ENCODE results near the gene PLB1.

Gene PLB1

DNA sequence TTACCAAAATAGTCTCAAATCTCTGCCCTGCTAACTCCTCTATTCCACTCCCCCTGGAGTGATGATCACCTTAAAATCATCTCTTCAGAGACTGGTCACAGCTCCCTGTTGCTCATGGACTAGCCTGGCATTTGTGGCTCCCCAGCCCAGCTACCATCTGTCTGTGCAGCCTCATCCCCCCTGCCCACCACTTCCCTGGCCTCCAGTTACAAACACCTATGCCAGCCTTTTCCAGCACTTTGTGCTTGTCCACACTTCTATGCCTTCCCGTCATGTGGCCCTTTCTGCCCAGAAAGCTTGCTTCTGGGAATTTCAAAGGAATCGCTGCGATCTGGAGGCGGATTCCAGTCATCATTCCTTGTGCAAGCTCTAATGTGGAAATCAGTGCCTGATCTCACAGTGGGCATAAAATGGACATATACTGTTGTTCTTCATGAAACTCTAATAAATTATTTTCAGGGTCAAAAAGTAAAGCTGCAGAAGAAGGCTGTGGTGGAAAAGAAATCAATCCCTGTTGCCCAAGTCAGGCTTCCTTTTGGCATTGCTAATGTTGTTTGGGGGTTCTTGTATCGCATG, 19.4 kb downstream of the PLB1 start:
- DNase-seq (ENCODE audit: low read depth) = no peak
- TF ChIP-seq CTCF (conservative IDR thresholded peaks at IDR 0.05; ENCODE audit: control insufficient read depth, insufficient read depth, low read depth, low read length) = no peak
- H3K4me3 ChIP-seq (ENCODE audit: control insufficient read depth, low read depth, low read length) = no peak overlapping the region

DNA sequence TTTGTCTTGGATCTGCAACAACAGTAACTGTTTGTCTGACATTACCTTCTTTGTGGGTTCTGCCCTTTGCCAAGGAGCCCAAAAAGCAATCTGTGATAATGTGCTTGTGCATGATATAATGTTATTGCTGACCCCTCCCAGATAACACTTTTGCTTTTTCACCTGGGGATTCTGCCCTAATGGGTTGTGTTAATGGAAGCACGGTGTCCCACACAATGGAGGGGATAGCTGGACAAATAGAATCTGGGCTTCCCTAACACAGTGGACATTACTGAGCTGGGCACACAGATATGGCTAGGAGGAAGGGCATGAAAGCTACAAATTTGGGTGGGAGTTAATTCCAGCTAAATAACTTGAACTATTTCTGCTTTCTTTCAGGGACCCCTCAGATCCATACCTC, 20.6 kb downstream of the PLB1 start:
- H3K4me3 ChIP-seq (ENCODE audit: control insufficient read depth, low read depth, low read length) = no peak overlapping the region
- no peak for TF ChIP-seq CTCF (conservative IDR thresholded peaks at IDR 0.05; ENCODE audit: control insufficient read depth, insufficient read depth, low read depth, low read length)
- no peak for DNase-seq (ENCODE audit: low read depth)

- no peak for TF ChIP-seq CTCF (conservative IDR thresholded peaks at IDR 0.05; ENCODE audit: control insufficient read depth, insufficient read depth, low read depth, low read length)
- DNase-seq (ENCODE audit: low read depth) = no peak
- no peak overlapping the region for H3K4me3 ChIP-seq (ENCODE audit: control insufficient read depth, low read depth, low read length)
These were observed 21.1 kb downstream of the PLB1 start for GRCh38 chr2:28516950-28517349.

- TF ChIP-seq CTCF (conservative IDR thresholded peaks at IDR 0.05; ENCODE audit: control insufficient read depth, insufficient read depth, low read depth, low read length) = no peak
- no peak overlapping the region for H3K4me3 ChIP-seq (ENCODE audit: control insufficient read depth, low read depth, low read length)
- DNase-seq (ENCODE audit: low read depth) = no peak
These were observed 25.8 kb downstream of the PLB1 start for GRCh38 chr2:28521663-28522062.

DNA sequence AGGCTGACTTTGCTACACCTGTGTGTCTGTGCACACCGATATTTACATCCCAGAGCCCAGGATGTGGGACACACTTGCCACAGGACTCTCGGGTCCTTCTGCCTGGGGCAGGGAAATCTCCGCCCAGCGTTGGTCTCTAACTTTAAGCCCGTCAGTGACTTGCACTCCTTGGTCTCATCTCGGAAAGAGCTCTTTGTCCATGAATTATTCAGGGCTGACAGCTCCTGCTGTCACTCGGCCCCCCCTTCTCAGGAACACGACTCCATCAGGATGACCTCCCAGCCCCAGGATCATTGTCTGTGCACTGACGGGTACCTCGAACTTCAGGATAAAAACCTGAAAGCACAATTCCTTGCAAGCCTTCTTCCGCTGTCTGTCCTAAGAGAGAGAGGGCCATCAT, 26.6 kb downstream of the PLB1 start:
- no peak for TF ChIP-seq CTCF (conservative IDR thresholded peaks at IDR 0.05; ENCODE audit: control insufficient read depth, insufficient read depth, low read depth, low read length)
- no peak overlapping the region for H3K4me3 ChIP-seq (ENCODE audit: control insufficient read depth, low read depth, low read length)
- DNase-seq (ENCODE audit: low read depth) = no peak

DNA sequence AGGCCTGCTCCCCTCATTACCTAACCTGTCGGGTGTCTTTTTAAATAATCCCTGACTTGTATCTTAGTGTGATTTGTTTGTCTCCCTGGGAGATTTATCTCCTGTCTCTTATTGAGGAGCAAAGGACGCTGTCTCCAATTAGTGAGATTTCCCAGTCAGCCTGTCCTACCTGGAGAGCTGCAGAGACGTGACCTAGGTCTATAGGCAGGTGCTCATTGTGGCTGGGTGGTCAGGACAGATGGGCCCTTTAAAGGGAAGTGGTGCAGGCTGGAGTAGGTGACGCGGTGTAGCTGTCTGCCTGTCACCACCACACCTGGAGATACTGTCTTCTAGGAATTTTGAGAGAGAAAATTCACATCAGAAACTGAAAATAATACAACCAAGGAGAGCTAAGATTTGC, 28.0 kb downstream of the PLB1 start:
- no peak overlapping the region for H3K4me3 ChIP-seq (ENCODE audit: control insufficient read depth, low read depth, low read length)
- no peak for TF ChIP-seq CTCF (conservative IDR thresholded peaks at IDR 0.05; ENCODE audit: control insufficient read depth, insufficient read depth, low read depth, low read length)
- no peak for DNase-seq (ENCODE audit: low read depth)

- no peak overlapping the region for H3K4me3 ChIP-seq (ENCODE audit: control insufficient read depth, low read depth, low read length)
- no peak for TF ChIP-seq CTCF (conservative IDR thresholded peaks at IDR 0.05; ENCODE audit: control insufficient read depth, insufficient read depth, low read depth, low read length)
- no peak for DNase-seq (ENCODE audit: low read depth)
These were observed 29.6 kb downstream of the PLB1 start for GRCh38 chr2:28525481-28525880.
